Transverse colon (tissue), 4 donors: Measurements from ENCODE around the gene VPS52. TPM values are rescaled to one million over a fixed set of nuclear protein-coding genes. Genes with fewer than 3 reads are reported as not detected.

Source experiments
- DNase-seq: peaks from one replicate; pipeline ENCODE4 v3.0.0-alpha.2; 2019
- H3K27ac ChIP-seq, 4 donors: fragments of 200-600 bp; sonication (generic); 2 replicates each; pipeline ENCODE4 v1.5.1; 2016 to 2018; ENCODE audit warnings: inconsistent platforms in 4 of 4
- H3K27me3 ChIP-seq: fragments of 200-600 bp; sonication (generic); 2 replicates; pipeline ENCODE4 v1.5.1; 2017; ENCODE audit warnings: inconsistent platforms
- H3K36me3 ChIP-seq, 4 donors: fragments of 200-600 bp; sonication (generic); 2 replicates each; pipeline ENCODE4 v1.5.1; 2017 to 2019; ENCODE audit warnings: inconsistent platforms in 4 of 4
- H3K4me1 ChIP-seq, 4 donors: fragments of 200-600 bp; sonication (generic); 2 replicates each; pipeline ENCODE4 v1.5.1; 2017 to 2020; ENCODE audit warnings: inconsistent platforms in 4 of 4
- H3K4me3 ChIP-seq, 4 donors: fragments of 200-600 bp; sonication (generic); 1 replicate in 1 of 4; 2 replicates in 3 of 4; pipeline versions ENCODE4 v1.5.1 to v1.6.1; 2017 to 2019; ENCODE audit warnings: inconsistent platforms in 4 of 4
- H3K9me3 ChIP-seq, 2 donors: fragments of 200-600 bp; sonication (generic); 2 replicates each; pipeline ENCODE4 v1.5.1; 2017 to 2019; ENCODE audit warnings: inconsistent platforms in 2 of 2
- CTCF ChIP-seq, 5 experiments: fragments of 200-600 bp in 3 of 5; fragments of 450-650 bp in 2 of 5; sonication (generic) in 3 of 5; IDR thresholded peaks; 1 replicate in 2 of 5; 2 replicates in 3 of 5; pipeline ENCODE4 v1.5.1; 2016 to 2017; ENCODE audit warnings: antibody characterized with exemption in 5 of 5, inconsistent platforms in 3 of 5, mild to moderate bottlenecking in 2 of 5, moderate library complexity in 1 of 5
- EP300 ChIP-seq: sonication (generic); formaldehyde crosslinking; IDR thresholded peaks from one replicate; pipeline ENCODE4 v1.6.1; 2017; ENCODE audit warnings: antibody characterized with exemption, low read depth
- POLR2A ChIP-seq: fragments of 450-650 bp; IDR thresholded peaks from one replicate; pipeline ENCODE4 v1.6.1; 2016; ENCODE audit warnings: antibody characterized with exemption, mild to moderate bottlenecking, moderate library complexity
- POLR2AphosphoS5 ChIP-seq, 3 donors: sonication (generic); formaldehyde crosslinking; IDR thresholded peaks; one replicate each; pipeline ENCODE4 v1.6.1; 2016; ENCODE audit warnings: antibody characterized with exemption in 3 of 3
- WGBS, 2 donors: methylation state at CpG; one replicate each; pipeline ENCODE4 v1.1.5; 2018; ENCODE audit warnings: low coverage in 1 of 2; 5-methylcytosine and 5-hydroxymethylcytosine counted together
- in situ Hi-C, 4 donors: fragments of 200-750 bp; cut with MboI; loops; one replicate each; pipeline versions ENCODE4 v1.15.0 to v1.15.1; 2017; ENCODE audit warnings: low sequenced_read_pairs in 3 of 4, low pct_ligation_motif_present in 1 of 4, low pct_unique_long_range_greater_than_20kb in 1 of 4
- intact Hi-C: fragments of 100-400 bp; cut with DNase I; formaldehyde crosslinking; loops from one replicate; pipeline ENCODE4 v1.15.1; 2023; ENCODE audit warnings: low total_unique reads
- total RNA-seq, 4 donors: library from RNA; depleted of rRNA; stranded (reverse); fragments of >200 nt; gene quantifications; one replicate each; pipeline ENCODE4 v1.1.0, GENCODE V29; 2016

Gene VPS52
- total RNA-seq, 4 donors from 2014 or later: 52.4 to 93.3 (median 63.4) TPM

- peaks cover 0 to 24% (median 8%) of the 10 kb centered on the region in 4 donors for H3K36me3 ChIP-seq
- H3K4me3 ChIP-seq: no peak overlapping the region
- peaks cover 31 to 68% (median 58%) of the 10 kb centered on the region in 4 donors for H3K4me1 ChIP-seq
- no peaks in the 10 kb centered on the region for H3K27me3 ChIP-seq
- 80% methylated on average over 3 of the region's 3 CpGs; no CpG with 5 or more reads in 1 of the 2 donors for WGBS, 2 donors
- peak overlapping the region in 3 of 4 donors; percentile 18 to 94 (median 31) for H3K27ac ChIP-seq
- in situ Hi-C loops: no loop called here
- intact Hi-C loops: loop anchor here (10.0 kb wide), 1 partner anchor 95 kb away; the partner anchor contains the start of genes CUTA and PHF1
- TF ChIP-seq CTCF (IDR thresholded peaks at IDR 0.05): no peak
- TF ChIP-seq EP300: no peak
- no peak for TF ChIP-seq POLR2AphosphoS5 (IDR thresholded peaks at IDR 0.05)
- TF ChIP-seq POLR2A: no peak
- DNase-seq: no peak
- H3K9me3 ChIP-seq: no peaks in the 10 kb centered on the region
These were observed 48.3 kb upstream of the VPS52 start for GRCh38 chr6:33319939-33320314.

- H3K4me1 ChIP-seq: peaks cover 28 to 66% (median 56%) of the 10 kb centered on the region in 4 donors
- 53 to 58% methylated on average over 7 to 8 of the region's 8 CpGs for WGBS, 2 donors
- intact Hi-C loops: loop anchor here (10.0 kb wide), 1 partner anchor 96 kb away; the partner anchor contains the start of genes CUTA and PHF1
These were observed 46.9 kb upstream of the VPS52 start for GRCh38 chr6:33318426-33319073.

GRCh38 chr6:33317669-33318425 lies 46.2 kb upstream of the VPS52 start, which contains the start of gene ZBTB22:
Gene ZBTB22 (minus strand): TSS chr6:33317744. CDS start chr6:33316916, 828 bp downstream.
- Histone ChIP-seq H3K4me1 (peaks cover 28 to 66% (median 56%) of the 10 kb centered on the region in 4 donors), H3K4me3 (peak within 1 kb of the TSS; percentile 36 to 61 (median 46)), H3K9me3 (no peaks in the 10 kb centered on the region), H3K36me3 (peaks cover 0 to 24% (median 8%) of the 10 kb centered on the region in 4 donors), H3K27me3 (no peaks in the 10 kb centered on the region), H3K27ac (peak within 1 kb of the TSS; percentile 86 to 94 (median 90))
- WGBS, 2 donors: 1 to 2% methylated on average over 7 to 32 of the region's 44 CpGs
- intact Hi-C loops (loop anchor here (10.0 kb wide), 1 partner anchor 97 kb away; the partner anchor contains the start of genes CUTA and PHF1), in situ Hi-C loops (no loop called here)
- DNase-seq: peak; percentile 100
- peak; percentile 15 to 78 (median 74) for TF ChIP-seq POLR2AphosphoS5 (IDR thresholded peaks at IDR 0.05)
- TF ChIP-seq POLR2A: peak; percentile 38
- no peak for TF ChIP-seq CTCF (IDR thresholded peaks at IDR 0.05)
- TF ChIP-seq EP300: peak; percentile 26

More at GRCh38 chr6:33318426-33319073, 46.9 kb upstream of the VPS52 start:
- in situ Hi-C loops: no loop called here
- Histone ChIP-seq H3K4me3 (peak overlapping the region in 3 of 4 donors; percentile 36 to 61 (median 46)), H3K27me3 (no peaks in the 10 kb centered on the region), H3K27ac (peak overlapping the region; percentile 86 to 94 (median 90)), H3K36me3 (peaks cover 0 to 24% (median 8%) of the 10 kb centered on the region in 4 donors), H3K9me3 (no peaks in the 10 kb centered on the region)
- DNase-seq: no peak
- TF ChIP-seq EP300 (no peak), POLR2A (no peak), POLR2AphosphoS5 (IDR thresholded peaks at IDR 0.05) (no peak), CTCF (IDR thresholded peaks at IDR 0.05) (no peak)

GRCh38 chr6:33317419-33317668 lies 45.7 kb upstream of the VPS52 start:
- in situ Hi-C loops: no loop called here

More at GRCh38 chr6:33317419-33317668, 45.7 kb upstream of the VPS52 start:
- Histone ChIP-seq H3K36me3 (peaks cover 0 to 24% (median 8%) of the 10 kb centered on the region in 4 donors), H3K27ac (peak overlapping the region; percentile 86 to 94 (median 90)), H3K4me1 (peaks cover 30 to 69% (median 58%) of the 10 kb centered on the region in 4 donors), H3K27me3 (no peaks in the 10 kb centered on the region), H3K4me3 (peak overlapping the region; percentile 36 to 61 (median 46)), H3K9me3 (no peaks in the 10 kb centered on the region)
- DNase-seq: no peak
- TF ChIP-seq POLR2AphosphoS5 (IDR thresholded peaks at IDR 0.05) (no peak), POLR2A (no peak), EP300 (no peak), CTCF (IDR thresholded peaks at IDR 0.05) (no peak)
- intact Hi-C loops: loop anchor here (10.0 kb wide), 1 partner anchor 97 kb away; the partner anchor contains the start of genes CUTA and PHF1
- 0% methylated on average over 6 of the region's 27 CpGs; no CpG with 5 or more reads in 1 of the 2 donors for WGBS, 2 donors
